DMS114 treated with DMSO at 0.1 percent for 48 hours (cell line): ENCODE results near the gene PHACTR1.
"Not testable (repeated sequence)": the region's sequence is repeated elsewhere in the genome, so short reads cannot be mapped to it uniquely, and the experiment has no call there.

ENCODE experiments used
- DNase-seq: peaks from one replicate; lab custom pipeline; 2025; ENCODE audit not compliant: unreplicated experiment; lab: John Stamatoyannopoulos, UW

The PHACTR1 gene

GRCh38 chr6:12896208-12896733, 179.7 kb downstream of the PHACTR1 start:
- no peak for DNase-seq

GRCh38 chr6:12898603-12899002, 182.0 kb downstream of the PHACTR1 start:
- no peak for DNase-seq

- DNase-seq: no peak
Measured at GRCh38 chr6:12899046-12899833, 182.7 kb downstream of the PHACTR1 start.

- DNase-seq: no peak
Measured at GRCh38 chr6:12903246-12903645, 186.7 kb downstream of the PHACTR1 start.

GRCh38 chr6:12909833-12910232, 193.3 kb downstream of the PHACTR1 start:
- no peak for DNase-seq

GRCh38 chr6:12911427-12911826, 194.9 kb downstream of the PHACTR1 start:
- peak; percentile 49 for DNase-seq

GRCh38 chr6:12913201-12913600, 196.6 kb downstream of the PHACTR1 start:
- DNase-seq: no peak

- no peak for DNase-seq
Measured at GRCh38 chr6:12916006-12916405, 199.4 kb downstream of the PHACTR1 start.

GRCh38 chr6:12916420-12917136, 200.0 kb downstream of the PHACTR1 start:
- no peak for DNase-seq

GRCh38 chr6:12921467-12921866, 204.9 kb downstream of the PHACTR1 start:
- DNase-seq: no peak

GRCh38 chr6:12923644-12924235, 207.2 kb downstream of the PHACTR1 start:
- no peak for DNase-seq

- DNase-seq: no peak
Measured at GRCh38 chr6:12924911-12925310, 208.3 kb downstream of the PHACTR1 start.

- DNase-seq: no peak
Measured at GRCh38 chr6:12927746-12928145, 211.2 kb downstream of the PHACTR1 start.

GRCh38 chr6:12929678-12930077, 213.1 kb downstream of the PHACTR1 start:
- no peak for DNase-seq

- no peak for DNase-seq
Measured at GRCh38 chr6:12931639-12932038, 215.1 kb downstream of the PHACTR1 start.

- no peak for DNase-seq
Measured at GRCh38 chr6:12935637-12936036, 219.1 kb downstream of the PHACTR1 start.

GRCh38 chr6:12937971-12938370, 221.4 kb downstream of the PHACTR1 start:
- no peak for DNase-seq

- DNase-seq: no peak
Measured at GRCh38 chr6:12939314-12939713, 222.7 kb downstream of the PHACTR1 start.

GRCh38 chr6:12941422-12941821, 224.9 kb downstream of the PHACTR1 start:
- no peak for DNase-seq

GRCh38 chr6:12943549-12943948, 227.0 kb downstream of the PHACTR1 start:
- no peak for DNase-seq

GRCh38 chr6:12944001-12944400, 227.4 kb downstream of the PHACTR1 start:
- DNase-seq: no peak

GRCh38 chr6:12944528-12944927, 228.0 kb downstream of the PHACTR1 start:
- DNase-seq: not testable (repeated sequence)
